Esophagus squamous epithelium (tissue), 5 donors: ENCODE results near the gene TM9SF4. TPM values are rescaled to one million over a fixed set of nuclear protein-coding genes. Genes with fewer than 3 reads are reported as not detected.

Source experiments
- DNase-seq: peaks from one replicate; lab custom pipeline; 2025; lab: John Stamatoyannopoulos, UW
- H3K27ac ChIP-seq, 4 donors: fragments of 200-600 bp; sonication (generic); one replicate each; pipeline ENCODE4 v1.5.1; 2016 to 2019; ENCODE audit warnings: mild to moderate bottlenecking in 1 of 4
- H3K27me3 ChIP-seq, 4 donors: fragments of 200-600 bp; sonication (generic); 1 replicate in 3 of 4; 2 replicates in 1 of 4; pipeline versions ENCODE4 v1.5.1 to v1.6.0; 2017 to 2021; ENCODE audit warnings: antibody characterized with exemption in 1 of 4
- H3K36me3 ChIP-seq, 3 donors: fragments of 200-600 bp; sonication (generic); one replicate each; pipeline ENCODE4 v1.5.1; 2016 to 2019
- H3K4me1 ChIP-seq, 3 donors: fragments of 200-600 bp; sonication (generic); one replicate each; pipeline ENCODE4 v1.5.1; 2017 to 2019
- H3K4me3 ChIP-seq, 4 donors: fragments of 200-600 bp; sonication (generic); 1 replicate in 3 of 4; 2 replicates in 1 of 4; pipeline ENCODE4 v1.5.1; 2016 to 2019; ENCODE audit warnings: mild to moderate bottlenecking in 2 of 4, moderate library complexity in 1 of 4
- H3K9me3 ChIP-seq, 3 donors: fragments of 200-600 bp; sonication (generic); one replicate each; pipeline ENCODE4 v1.5.1; 2016 to 2019
- POLR2A ChIP-seq, 4 donors: fragments of 450-650 bp; IDR thresholded peaks; one replicate each; pipeline ENCODE4 v1.6.1; 2017; ENCODE audit warnings: antibody characterized with exemption in 4 of 4, mild to moderate bottlenecking in 4 of 4, moderate library complexity in 3 of 4
- WGBS, 2 donors: methylation state at CpG; one replicate each; pipeline ENCODE4 v1.1.5; 2018; 5-methylcytosine and 5-hydroxymethylcytosine counted together
- intact Hi-C: fragments of 100-400 bp; cut with DNase I; formaldehyde crosslinking; loops from one replicate; pipeline ENCODE4 v1.15.0; 2022
- total RNA-seq, 4 donors: library from RNA; depleted of rRNA; stranded (reverse); fragments of >200 nt; gene quantifications; one replicate each; pipeline ENCODE4 v1.1.0, GENCODE V29; 2016
- TF ChIP-seq, protein P1 (sequence below), 6 experiments: fragments of 450-650 bp in 4 of 6; fragments of 200-600 bp in 2 of 6; sonication (generic) in 2 of 6; IDR thresholded peaks; one replicate each; pipeline ENCODE4 v1.5.1; 2016 to 2019; ENCODE audit warnings: antibody characterized with exemption in 6 of 6, mild to moderate bottlenecking in 4 of 6, moderate library complexity in 4 of 6
- donor health status: DM: yes; HTN: yes; CAD: no.

Gene TM9SF4, protein sequence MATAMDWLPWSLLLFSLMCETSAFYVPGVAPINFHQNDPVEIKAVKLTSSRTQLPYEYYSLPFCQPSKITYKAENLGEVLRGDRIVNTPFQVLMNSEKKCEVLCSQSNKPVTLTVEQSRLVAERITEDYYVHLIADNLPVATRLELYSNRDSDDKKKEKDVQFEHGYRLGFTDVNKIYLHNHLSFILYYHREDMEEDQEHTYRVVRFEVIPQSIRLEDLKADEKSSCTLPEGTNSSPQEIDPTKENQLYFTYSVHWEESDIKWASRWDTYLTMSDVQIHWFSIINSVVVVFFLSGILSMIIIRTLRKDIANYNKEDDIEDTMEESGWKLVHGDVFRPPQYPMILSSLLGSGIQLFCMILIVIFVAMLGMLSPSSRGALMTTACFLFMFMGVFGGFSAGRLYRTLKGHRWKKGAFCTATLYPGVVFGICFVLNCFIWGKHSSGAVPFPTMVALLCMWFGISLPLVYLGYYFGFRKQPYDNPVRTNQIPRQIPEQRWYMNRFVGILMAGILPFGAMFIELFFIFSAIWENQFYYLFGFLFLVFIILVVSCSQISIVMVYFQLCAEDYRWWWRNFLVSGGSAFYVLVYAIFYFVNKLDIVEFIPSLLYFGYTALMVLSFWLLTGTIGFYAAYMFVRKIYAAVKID
- total RNA-seq, result 10 to 100 TPM; 28.5 to 36.3 (median 32.1) TPM

DNA sequence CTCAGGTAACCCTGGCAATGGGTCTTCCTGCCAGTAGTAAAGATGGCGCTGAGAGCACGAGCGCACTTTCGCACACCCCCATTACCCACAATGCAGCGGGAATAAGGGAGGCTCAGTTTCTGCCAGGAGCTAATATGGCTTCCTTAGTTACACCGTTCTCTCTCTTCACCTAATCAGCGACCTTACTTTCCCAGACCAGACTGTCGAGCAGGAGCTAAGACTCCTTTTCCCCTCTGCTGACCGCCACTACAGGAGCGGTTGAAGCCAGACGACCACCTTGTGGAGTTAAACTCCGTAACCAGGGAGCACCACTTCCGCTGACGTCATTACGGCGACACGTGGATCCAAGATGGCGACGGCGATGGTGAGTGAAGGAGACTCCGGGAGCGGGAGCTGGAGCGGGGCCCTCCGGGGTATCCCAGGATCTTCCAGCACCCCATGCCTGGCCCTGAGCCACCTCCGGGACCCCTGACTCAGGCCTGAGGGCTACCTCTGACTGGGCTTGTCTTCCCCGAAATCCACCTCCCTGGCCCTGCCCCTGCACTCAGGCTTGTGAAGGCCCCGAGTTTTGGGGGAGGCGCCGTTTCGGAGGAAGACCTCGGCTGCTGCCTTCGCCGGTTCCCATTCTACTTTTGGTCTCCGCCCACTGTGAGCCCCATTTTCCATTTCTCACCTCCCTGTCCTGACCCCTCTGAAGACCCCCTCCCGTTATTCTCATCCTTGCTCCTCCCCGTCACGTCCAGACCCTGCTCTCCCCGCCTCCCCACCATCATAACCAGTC, at the start of gene TM9SF4:
Gene TM9SF4, plus strand, starts transcription at position 323 of the 781 bp plus-strand sequence. Its CDS starts 27 bp downstream, at position 350.
- intact Hi-C loops, result loop anchor here (10.0 kb wide), 1 partner anchor 95 kb away; the partner anchor contains the start of genes PLAGL2 and POFUT1
- H3K9me3 ChIP-seq, result no peaks in the 10 kb centered on the region
- H3K4me1 ChIP-seq, result peaks cover 27 to 50% (median 33%) of the 10 kb centered on the region in 3 donors
- no peaks in the 10 kb centered on the region for H3K27me3 ChIP-seq
- H3K4me3 ChIP-seq, result peak within 1 kb of the TSS; percentile 60 to 97 (median 93)
- TF ChIP-seq, protein P1, sequence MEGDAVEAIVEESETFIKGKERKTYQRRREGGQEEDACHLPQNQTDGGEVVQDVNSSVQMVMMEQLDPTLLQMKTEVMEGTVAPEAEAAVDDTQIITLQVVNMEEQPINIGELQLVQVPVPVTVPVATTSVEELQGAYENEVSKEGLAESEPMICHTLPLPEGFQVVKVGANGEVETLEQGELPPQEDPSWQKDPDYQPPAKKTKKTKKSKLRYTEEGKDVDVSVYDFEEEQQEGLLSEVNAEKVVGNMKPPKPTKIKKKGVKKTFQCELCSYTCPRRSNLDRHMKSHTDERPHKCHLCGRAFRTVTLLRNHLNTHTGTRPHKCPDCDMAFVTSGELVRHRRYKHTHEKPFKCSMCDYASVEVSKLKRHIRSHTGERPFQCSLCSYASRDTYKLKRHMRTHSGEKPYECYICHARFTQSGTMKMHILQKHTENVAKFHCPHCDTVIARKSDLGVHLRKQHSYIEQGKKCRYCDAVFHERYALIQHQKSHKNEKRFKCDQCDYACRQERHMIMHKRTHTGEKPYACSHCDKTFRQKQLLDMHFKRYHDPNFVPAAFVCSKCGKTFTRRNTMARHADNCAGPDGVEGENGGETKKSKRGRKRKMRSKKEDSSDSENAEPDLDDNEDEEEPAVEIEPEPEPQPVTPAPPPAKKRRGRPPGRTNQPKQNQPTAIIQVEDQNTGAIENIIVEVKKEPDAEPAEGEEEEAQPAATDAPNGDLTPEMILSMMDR (IDR thresholded peaks at IDR 0.05), result peak in 1 of 6 experiments; percentile 28
- TF ChIP-seq POLR2A (IDR thresholded peaks at IDR 0.05), result peak in 2 of 4 donors; percentile 31 to 73
- peak within 1 kb of the TSS; percentile 93 to 100 (median 100) for H3K27ac ChIP-seq
- DNase-seq, result peak; percentile 48
- 0 to 1% methylated on average over 33 to 38 of the region's 38 CpGs for WGBS, 2 donors
- no peaks in the 10 kb centered on the region for H3K36me3 ChIP-seq

DNA sequence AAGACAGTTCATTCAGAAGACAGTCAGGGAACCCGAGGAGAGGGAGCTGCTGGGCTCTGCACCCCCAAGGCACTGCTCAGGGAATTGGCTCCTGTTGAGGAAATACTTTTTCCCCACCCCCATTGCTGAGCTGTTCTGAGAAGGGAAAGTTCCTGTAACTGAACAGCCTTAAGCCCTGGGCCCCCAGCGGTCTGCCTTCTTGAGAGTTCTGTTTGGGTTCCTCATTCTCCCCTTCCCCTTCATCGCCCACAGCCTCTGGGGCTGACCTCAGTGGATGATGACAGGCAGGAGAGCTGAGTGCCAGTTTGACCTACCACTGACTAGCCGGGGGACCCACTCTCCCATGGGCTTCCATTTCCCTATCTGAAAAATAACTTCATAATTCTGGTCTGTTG, 46.7 kb upstream of the TM9SF4 start:
- Histone ChIP-seq H3K4me1 (no peaks in the 10 kb centered on the region), H3K27ac (peak overlapping the region in 2 of 4 donors; percentile 17 to 30), H3K27me3 (peaks cover 0 to 57% (median 0%) of the 10 kb centered on the region in 4 donors), H3K36me3 (no peaks in the 10 kb centered on the region), H3K4me3 (no peak overlapping the region), H3K9me3 (no peaks in the 10 kb centered on the region)
- DNase-seq, result no peak
- WGBS, 2 donors, result 60 to 66% methylated on average over 4 of the region's 4 CpGs
- no peak for TF ChIP-seq POLR2A (IDR thresholded peaks at IDR 0.05)
- TF ChIP-seq, protein P1 (IDR thresholded peaks at IDR 0.05), result no peak
- intact Hi-C loops, result no loop called here

DNA sequence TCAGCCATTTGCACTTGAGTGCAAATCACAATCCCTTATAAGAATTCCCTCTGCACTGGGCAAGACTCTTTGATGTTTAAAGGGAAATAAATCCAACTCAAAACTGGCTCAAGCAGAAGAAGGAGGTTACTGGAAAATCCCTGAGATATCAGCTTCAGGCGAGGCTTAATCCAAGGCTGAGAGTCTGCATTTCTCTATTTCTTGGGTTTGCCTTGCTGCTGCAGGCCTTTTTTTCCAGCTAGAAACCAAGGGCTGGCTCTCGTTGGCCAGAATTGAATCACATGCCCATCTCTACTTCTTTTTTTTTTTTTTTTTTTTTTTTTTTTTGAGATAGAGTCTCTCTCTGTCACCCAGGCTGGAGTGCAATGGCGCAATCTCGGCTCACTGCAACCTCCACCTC, 45.8 kb upstream of the TM9SF4 start:
- intact Hi-C loops, result no loop called here
- no peaks in the 10 kb centered on the region for H3K4me1 ChIP-seq
- no peak for DNase-seq
- peak overlapping the region in 1 of 4 donors; percentile 30 for H3K27ac ChIP-seq
- no peak overlapping the region for H3K4me3 ChIP-seq
- no peaks in the 10 kb centered on the region for H3K36me3 ChIP-seq
- TF ChIP-seq, protein P1 (IDR thresholded peaks at IDR 0.05), result no peak
- TF ChIP-seq POLR2A (IDR thresholded peaks at IDR 0.05), result no peak
- H3K9me3 ChIP-seq, result no peaks in the 10 kb centered on the region
- WGBS, 2 donors, result 58 to 83% methylated on average over 4 of the region's 4 CpGs
- peaks cover 0 to 56% (median 0%) of the 10 kb centered on the region in 4 donors for H3K27me3 ChIP-seq

DNA sequence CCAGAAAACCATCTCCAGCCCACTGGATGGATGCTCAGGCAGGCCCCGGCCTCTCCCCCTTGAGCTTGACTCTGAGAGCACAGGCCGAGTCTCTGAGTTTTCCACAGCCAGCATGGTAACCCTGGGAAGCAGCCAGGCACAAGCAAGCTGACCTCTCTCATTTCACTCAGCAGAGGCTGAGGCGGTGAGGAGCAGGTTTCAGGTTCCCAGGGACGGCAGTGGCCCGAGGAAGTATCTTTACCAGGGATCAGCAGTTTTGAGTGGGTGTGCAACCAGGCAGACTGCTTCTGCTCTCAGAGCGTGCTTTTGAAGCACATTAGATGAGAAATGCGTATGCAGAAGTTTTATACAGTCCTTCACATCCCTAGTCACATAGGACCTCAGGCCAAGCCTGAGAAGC, 44.8 kb upstream of the TM9SF4 start:
- H3K27ac ChIP-seq, result no peak overlapping the region
- no peaks in the 10 kb centered on the region for H3K9me3 ChIP-seq
- TF ChIP-seq POLR2A (IDR thresholded peaks at IDR 0.05), result no peak
- TF ChIP-seq, protein P1 (IDR thresholded peaks at IDR 0.05), result no peak
- DNase-seq, result no peak
- H3K4me3 ChIP-seq, result no peak overlapping the region
- no peaks in the 10 kb centered on the region for H3K36me3 ChIP-seq
- WGBS, 2 donors, result 89 to 93% methylated on average over 1 to 2 of the region's 7 CpGs
- intact Hi-C loops, result no loop called here
- no peaks in the 10 kb centered on the region for H3K4me1 ChIP-seq
- H3K27me3 ChIP-seq, result peaks cover 0 to 58% (median 0%) of the 10 kb centered on the region in 4 donors
